Prostate gland (tissue), 2 donors: ENCODE data around the gene CECR2.

Experiments used
- CTCF ChIP-seq, 4 experiments: fragments of 200-600 bp in 2 of 4; fragments of 450-650 bp in 2 of 4; sonication (generic) in 2 of 4; IDR thresholded peaks; 1 replicate in 3 of 4; 2 replicates in 1 of 4; pipeline ENCODE4 v1.5.1; 2016 to 2019; ENCODE audit warnings: antibody characterized with exemption in 4 of 4, mild to moderate bottlenecking in 2 of 4, moderate library complexity in 2 of 4
- POLR2A ChIP-seq: fragments of 450-650 bp; IDR thresholded peaks from one replicate; pipeline ENCODE4 v1.6.1; 2016; ENCODE audit warnings: antibody characterized with exemption, mild to moderate bottlenecking
- POLR2AphosphoS5 ChIP-seq: sonication (generic); formaldehyde crosslinking; IDR thresholded peaks from one replicate; pipeline ENCODE4 v1.6.1; 2017; ENCODE audit warnings: antibody characterized with exemption

GRCh38 chr22:17350292-17350691, 19.0 kb upstream of the CECR2 start:
- no peak for TF ChIP-seq CTCF (IDR thresholded peaks at IDR 0.05)
- no peak for TF ChIP-seq POLR2A
- no peak for TF ChIP-seq POLR2AphosphoS5
